ENCODE data around the gene PPM1H. TPM values are rescaled to one million over a fixed set of nuclear protein-coding genes. Genes with fewer than 3 reads are reported as not detected.

PPM1H gene
- total RNA-seq, 4 donors from 2014 or later: 0.09 to 7.6 (median 0.76) TPM; not detected in 1

DNA sequence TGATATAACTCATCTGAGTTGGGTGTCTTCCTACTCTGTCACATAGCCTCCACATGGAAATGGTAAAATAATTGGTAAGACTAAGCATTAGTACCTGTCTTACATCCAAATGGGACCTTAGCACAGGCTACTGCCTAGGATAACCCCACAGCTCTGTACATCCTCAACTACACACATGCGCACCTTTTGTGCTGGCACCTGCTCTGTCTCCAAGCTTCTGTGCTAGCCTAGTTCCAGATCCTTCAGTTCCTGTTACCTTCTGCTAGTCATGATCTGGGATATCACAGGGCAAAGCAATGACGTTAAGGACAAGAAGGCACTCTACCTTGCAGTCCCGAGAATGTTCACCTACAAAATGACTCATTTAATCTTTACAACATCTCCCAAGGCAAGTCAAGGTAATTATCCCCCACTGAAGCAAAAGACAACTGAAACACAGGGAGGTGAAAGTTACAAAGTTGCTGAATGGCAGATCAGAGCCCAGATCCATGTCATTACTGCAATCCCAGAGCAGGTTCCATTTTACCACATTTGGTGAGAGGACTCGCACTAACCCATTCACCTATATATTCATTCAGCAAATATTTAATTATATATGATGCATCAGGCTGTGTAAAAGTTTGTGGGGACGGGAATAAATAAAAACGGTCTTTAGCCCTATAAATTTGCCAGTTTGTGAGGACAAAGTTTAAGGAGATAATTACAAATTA lies 61.7 kb downstream of the PPM1H start:
- intact Hi-C loops (cut with DNase I): no loop called here
- TF ChIP-seq, protein P1, sequence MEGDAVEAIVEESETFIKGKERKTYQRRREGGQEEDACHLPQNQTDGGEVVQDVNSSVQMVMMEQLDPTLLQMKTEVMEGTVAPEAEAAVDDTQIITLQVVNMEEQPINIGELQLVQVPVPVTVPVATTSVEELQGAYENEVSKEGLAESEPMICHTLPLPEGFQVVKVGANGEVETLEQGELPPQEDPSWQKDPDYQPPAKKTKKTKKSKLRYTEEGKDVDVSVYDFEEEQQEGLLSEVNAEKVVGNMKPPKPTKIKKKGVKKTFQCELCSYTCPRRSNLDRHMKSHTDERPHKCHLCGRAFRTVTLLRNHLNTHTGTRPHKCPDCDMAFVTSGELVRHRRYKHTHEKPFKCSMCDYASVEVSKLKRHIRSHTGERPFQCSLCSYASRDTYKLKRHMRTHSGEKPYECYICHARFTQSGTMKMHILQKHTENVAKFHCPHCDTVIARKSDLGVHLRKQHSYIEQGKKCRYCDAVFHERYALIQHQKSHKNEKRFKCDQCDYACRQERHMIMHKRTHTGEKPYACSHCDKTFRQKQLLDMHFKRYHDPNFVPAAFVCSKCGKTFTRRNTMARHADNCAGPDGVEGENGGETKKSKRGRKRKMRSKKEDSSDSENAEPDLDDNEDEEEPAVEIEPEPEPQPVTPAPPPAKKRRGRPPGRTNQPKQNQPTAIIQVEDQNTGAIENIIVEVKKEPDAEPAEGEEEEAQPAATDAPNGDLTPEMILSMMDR (IDR thresholded peaks at IDR 0.05): no peak
- no peak for TF ChIP-seq POLR2A (IDR thresholded peaks at IDR 0.05)
- Histone ChIP-seq H3K27me3 (no peaks in the 10 kb centered on the region), H3K36me3 (no peaks in the 10 kb centered on the region), H3K4me3 (no peak overlapping the region), H3K4me1 (no peaks in the 10 kb centered on the region), H3K9me3 (no peaks in the 10 kb centered on the region), H3K27ac (no peak overlapping the region)
- DNase-seq: no peak
- WGBS, 2 donors: 85 to 87% methylated on average over 6 of the region's 6 CpGs

DNA sequence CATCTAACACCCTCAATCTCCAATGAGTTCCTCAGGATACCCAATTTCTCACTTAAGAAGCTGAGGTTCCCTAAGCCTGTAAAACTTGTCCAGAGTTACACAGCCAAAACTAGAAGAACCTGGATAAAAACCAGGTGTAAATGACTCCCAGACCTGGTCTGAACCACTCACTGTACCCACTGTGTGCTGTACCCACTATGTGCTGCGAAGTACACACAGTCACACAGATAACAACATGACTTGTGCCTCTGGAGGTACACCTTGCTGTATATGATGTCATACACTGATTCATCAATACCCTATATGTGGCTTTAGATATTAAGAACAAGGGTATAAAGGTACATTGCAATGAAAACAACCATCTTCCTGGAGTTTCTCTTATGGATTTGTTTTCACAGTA lies 66.1 kb downstream of the PPM1H start:
- 56 to 67% methylated on average over 1 of the region's 1 CpG for WGBS, 2 donors
- H3K36me3 ChIP-seq: no peaks in the 10 kb centered on the region
- no peak for TF ChIP-seq POLR2A (IDR thresholded peaks at IDR 0.05)
- TF ChIP-seq, protein P1 (IDR thresholded peaks at IDR 0.05): no peak
- no peak overlapping the region for H3K27ac ChIP-seq
- DNase-seq: no peak
- H3K4me1 ChIP-seq: no peaks in the 10 kb centered on the region
- intact Hi-C loops (cut with DNase I): no loop called here
- no peak overlapping the region for H3K4me3 ChIP-seq
- no peaks in the 10 kb centered on the region for H3K27me3 ChIP-seq
- no peaks in the 10 kb centered on the region for H3K9me3 ChIP-seq

DNA sequence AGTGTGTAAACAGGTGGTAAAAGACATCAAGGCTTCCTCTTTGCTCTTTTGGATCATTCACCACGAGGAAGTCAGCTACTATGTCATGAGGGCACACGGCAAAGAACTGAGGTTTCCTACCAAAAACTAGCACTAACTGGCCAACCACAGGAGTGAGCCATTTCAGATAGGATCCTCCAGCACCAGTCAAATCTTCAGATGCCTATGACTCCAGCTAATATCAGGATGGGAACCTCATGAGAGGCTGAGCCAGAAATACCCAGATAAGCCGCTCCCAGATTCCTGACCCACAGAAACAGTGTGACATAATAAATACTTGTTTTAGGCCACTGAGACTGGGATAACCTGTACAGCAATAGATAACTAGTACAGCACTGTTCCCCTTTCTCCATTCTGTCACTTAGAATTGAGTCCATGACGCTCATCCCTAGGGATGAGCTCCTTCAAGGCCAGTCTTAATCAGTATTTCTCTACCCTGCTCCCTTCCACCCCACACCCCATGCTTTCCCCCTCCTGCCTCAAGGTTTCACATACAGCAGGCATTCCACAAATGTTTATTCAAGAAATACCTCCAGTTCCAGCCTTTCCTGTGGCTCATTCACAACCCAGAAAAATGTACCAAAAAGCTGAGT lies 68.4 kb downstream of the PPM1H start:
- DNase-seq: no peak
- intact Hi-C loops (cut with DNase I): no loop called here
- no peak for TF ChIP-seq POLR2A (IDR thresholded peaks at IDR 0.05)
- no peak overlapping the region for H3K27ac ChIP-seq
- 50 to 51% methylated on average over 4 of the region's 4 CpGs for WGBS, 2 donors
- H3K27me3 ChIP-seq: no peaks in the 10 kb centered on the region
- H3K4me1 ChIP-seq: no peaks in the 10 kb centered on the region
- H3K9me3 ChIP-seq: no peaks in the 10 kb centered on the region
- H3K36me3 ChIP-seq: no peaks in the 10 kb centered on the region
- H3K4me3 ChIP-seq: no peak overlapping the region

DNA sequence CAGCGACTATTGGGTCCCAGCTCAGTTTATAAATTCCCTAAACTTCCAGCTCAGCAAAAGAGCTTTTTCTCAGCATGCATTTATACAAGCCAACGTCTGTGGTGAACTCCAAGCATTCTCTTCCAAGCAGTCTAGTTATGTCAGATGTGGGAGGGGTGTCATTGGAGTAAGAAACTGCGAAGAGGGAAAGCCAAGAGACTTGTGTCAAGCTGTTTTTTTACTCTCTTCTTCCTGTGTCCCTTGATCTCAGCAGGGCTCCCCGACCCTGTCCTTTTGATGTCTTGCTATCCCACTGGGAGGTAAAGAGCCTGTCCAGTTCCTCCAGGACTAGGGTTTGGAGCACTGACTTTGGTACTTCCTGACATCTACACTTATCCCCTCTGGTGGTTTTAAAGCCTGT lies 69.0 kb downstream of the PPM1H start:
- intact Hi-C loops (cut with DNase I): no loop called here
- H3K4me1 ChIP-seq: no peaks in the 10 kb centered on the region
- H3K27me3 ChIP-seq: no peaks in the 10 kb centered on the region
- no peak overlapping the region for H3K4me3 ChIP-seq
- no peaks in the 10 kb centered on the region for H3K36me3 ChIP-seq
- H3K9me3 ChIP-seq: no peaks in the 10 kb centered on the region
- no peak overlapping the region for H3K27ac ChIP-seq
- no peak for DNase-seq
- TF ChIP-seq, protein P1 (IDR thresholded peaks at IDR 0.05): no peak
- no peak for TF ChIP-seq POLR2A (IDR thresholded peaks at IDR 0.05)
- WGBS, 2 donors: 43 to 54% methylated on average over 4 of the region's 4 CpGs

DNA sequence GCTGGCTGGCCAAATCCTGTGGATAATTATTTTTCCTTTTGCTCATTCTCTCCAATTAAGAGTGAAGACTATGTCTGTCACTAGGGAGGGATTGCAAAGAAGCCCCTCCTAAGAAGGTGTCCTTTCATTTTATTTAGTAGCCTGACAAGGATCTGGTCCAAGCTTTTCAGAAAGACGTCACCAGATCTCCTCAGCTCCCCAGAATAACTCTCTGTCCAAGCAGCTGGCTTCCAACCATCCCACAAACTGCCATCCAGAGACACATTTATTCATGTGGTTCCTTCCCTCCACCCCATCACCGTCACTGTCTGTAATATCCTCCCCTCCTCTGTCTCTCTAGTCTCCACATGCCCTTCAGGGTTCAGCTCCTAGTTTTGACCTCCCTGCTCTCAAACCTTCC lies 69.9 kb downstream of the PPM1H start:
- intact Hi-C loops (cut with DNase I): no loop called here
- H3K27me3 ChIP-seq: no peaks in the 10 kb centered on the region
- no peaks in the 10 kb centered on the region for H3K4me1 ChIP-seq
- no peak for DNase-seq
- H3K27ac ChIP-seq: no peak overlapping the region
- TF ChIP-seq, protein P1 (IDR thresholded peaks at IDR 0.05): no peak
- no peak for TF ChIP-seq POLR2A (IDR thresholded peaks at IDR 0.05)
- H3K9me3 ChIP-seq: no peaks in the 10 kb centered on the region
- H3K36me3 ChIP-seq: no peaks in the 10 kb centered on the region
- no peak overlapping the region for H3K4me3 ChIP-seq
- 51 to 72% methylated on average over 2 of the region's 2 CpGs for WGBS, 2 donors
